ENCODE results near the gene EIF4E2.

EIF4E2 gene

GRCh38 chr2:232537079-232537478, 13.4 kb upstream of the EIF4E2 start:
- Histone ChIP-seq H3K9ac (ENCODE audit: low read length in 5 of 5) (no peak overlapping the region), H3K36me3 (ENCODE audit: control insufficient read depth in 5 of 5, insufficient read depth in 5 of 5, low read length in 5 of 5) (no peaks in the 10 kb centered on the region), H3K27ac (ENCODE audit: low read depth, low read length) (no peak overlapping the region), H3K27me3 (ENCODE audit: control insufficient read depth in 5 of 5, insufficient read depth in 4 of 5, low read length in 5 of 5) (peaks cover 6 to 48% (median 32%) of the 10 kb centered on the region in 5 donors), H3K9me3 (ENCODE audit: control insufficient read depth in 5 of 5, low read length in 5 of 5) (peaks cover 4 to 8% (median 7%) of the 10 kb centered on the region in 5 donors), H3K4me1 (ENCODE audit: control insufficient read depth in 5 of 5, insufficient read depth in 5 of 5, low read length in 5 of 5) (no peaks in the 10 kb centered on the region), H3K4me3 (ENCODE audit: low read depth in 1 of 5, low read length in 5 of 5) (no peak overlapping the region)

GRCh38 chr2:232537499-232537898, 13.0 kb upstream of the EIF4E2 start:
- Histone ChIP-seq H3K4me1 (ENCODE audit: control insufficient read depth in 5 of 5, insufficient read depth in 5 of 5, low read length in 5 of 5) (no peaks in the 10 kb centered on the region), H3K4me3 (ENCODE audit: low read depth in 1 of 5, low read length in 5 of 5) (no peak overlapping the region), H3K9ac (ENCODE audit: low read length in 5 of 5) (no peak overlapping the region), H3K36me3 (ENCODE audit: control insufficient read depth in 5 of 5, insufficient read depth in 5 of 5, low read length in 5 of 5) (no peaks in the 10 kb centered on the region), H3K9me3 (ENCODE audit: control insufficient read depth in 5 of 5, low read length in 5 of 5) (peaks cover 4 to 8% (median 7%) of the 10 kb centered on the region in 5 donors), H3K27ac (ENCODE audit: low read depth, low read length) (no peak overlapping the region), H3K27me3 (ENCODE audit: control insufficient read depth in 5 of 5, insufficient read depth in 4 of 5, low read length in 5 of 5) (peaks cover 6 to 48% (median 32%) of the 10 kb centered on the region in 5 donors)

DNA sequence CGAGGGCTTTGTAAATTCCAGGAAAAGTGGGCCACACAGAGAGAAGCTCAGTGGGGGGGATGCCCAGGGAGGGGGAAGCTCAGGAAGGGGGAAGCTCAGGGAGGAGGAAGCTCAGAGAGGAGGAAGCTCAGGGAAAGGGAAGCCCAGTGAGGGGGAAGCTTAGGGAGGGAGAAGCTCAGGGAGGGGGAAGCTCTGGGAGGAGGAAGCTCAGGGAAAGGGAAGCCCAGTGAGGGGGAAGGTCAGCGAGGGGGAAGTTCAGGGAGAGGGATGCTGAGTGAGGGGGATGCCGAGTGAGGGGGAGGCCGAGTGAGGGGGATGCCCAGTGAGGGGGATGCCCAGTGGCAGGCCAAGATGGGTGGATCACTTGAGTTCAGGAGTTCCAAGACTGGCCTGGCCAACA, 11.8 kb upstream of the EIF4E2 start:
- Histone ChIP-seq H3K4me1 (ENCODE audit: control insufficient read depth in 5 of 5, insufficient read depth in 5 of 5, low read length in 5 of 5) (no peaks in the 10 kb centered on the region), H3K36me3 (ENCODE audit: control insufficient read depth in 5 of 5, insufficient read depth in 5 of 5, low read length in 5 of 5) (no peaks in the 10 kb centered on the region), H3K9me3 (ENCODE audit: control insufficient read depth in 5 of 5, low read length in 5 of 5) (peaks cover 4 to 8% (median 7%) of the 10 kb centered on the region in 5 donors), H3K27ac (ENCODE audit: low read depth, low read length) (no peak overlapping the region), H3K27me3 (ENCODE audit: control insufficient read depth in 5 of 5, insufficient read depth in 4 of 5, low read length in 5 of 5) (peaks cover 6 to 48% (median 32%) of the 10 kb centered on the region in 5 donors), H3K9ac (ENCODE audit: low read length in 5 of 5) (no peak overlapping the region), H3K4me3 (ENCODE audit: low read depth in 1 of 5, low read length in 5 of 5) (no peak overlapping the region)

- H3K27ac ChIP-seq (ENCODE audit: low read depth, low read length) = no peak within 1 kb of the TSS
- H3K4me1 ChIP-seq (ENCODE audit: control insufficient read depth in 5 of 5, insufficient read depth in 5 of 5, low read length in 5 of 5) = no peaks in the 10 kb centered on the region
- H3K27me3 ChIP-seq (ENCODE audit: control insufficient read depth in 5 of 5, insufficient read depth in 4 of 5, low read length in 5 of 5) = peaks cover 6 to 48% (median 30%) of the 10 kb centered on the region in 5 donors
- no peak within 1 kb of the TSS for H3K9ac ChIP-seq (ENCODE audit: low read length in 5 of 5)
- peaks cover 4 to 8% (median 7%) of the 10 kb centered on the region in 5 donors for H3K9me3 ChIP-seq (ENCODE audit: control insufficient read depth in 5 of 5, low read length in 5 of 5)
- H3K4me3 ChIP-seq (ENCODE audit: low read depth in 1 of 5, low read length in 5 of 5) = no peak within 1 kb of the TSS
- H3K36me3 ChIP-seq (ENCODE audit: control insufficient read depth in 5 of 5, insufficient read depth in 5 of 5, low read length in 5 of 5) = no peaks in the 10 kb centered on the region
Measured at GRCh38 chr2:232539298-232540231, 10.9 kb upstream of the EIF4E2 start, which contains the start of gene CHRNG. CHRNG (plus strand) TSS chr2:232539692; CDS start chr2:232539748, 56 bp downstream.

GRCh38 chr2:232540441-232541041, 9.9 kb upstream of the EIF4E2 start:
- Histone ChIP-seq H3K27me3 (ENCODE audit: control insufficient read depth in 5 of 5, insufficient read depth in 4 of 5, low read length in 5 of 5) (peaks cover 6 to 45% (median 30%) of the 10 kb centered on the region in 5 donors), H3K9ac (ENCODE audit: low read length in 5 of 5) (no peak overlapping the region)

DNA sequence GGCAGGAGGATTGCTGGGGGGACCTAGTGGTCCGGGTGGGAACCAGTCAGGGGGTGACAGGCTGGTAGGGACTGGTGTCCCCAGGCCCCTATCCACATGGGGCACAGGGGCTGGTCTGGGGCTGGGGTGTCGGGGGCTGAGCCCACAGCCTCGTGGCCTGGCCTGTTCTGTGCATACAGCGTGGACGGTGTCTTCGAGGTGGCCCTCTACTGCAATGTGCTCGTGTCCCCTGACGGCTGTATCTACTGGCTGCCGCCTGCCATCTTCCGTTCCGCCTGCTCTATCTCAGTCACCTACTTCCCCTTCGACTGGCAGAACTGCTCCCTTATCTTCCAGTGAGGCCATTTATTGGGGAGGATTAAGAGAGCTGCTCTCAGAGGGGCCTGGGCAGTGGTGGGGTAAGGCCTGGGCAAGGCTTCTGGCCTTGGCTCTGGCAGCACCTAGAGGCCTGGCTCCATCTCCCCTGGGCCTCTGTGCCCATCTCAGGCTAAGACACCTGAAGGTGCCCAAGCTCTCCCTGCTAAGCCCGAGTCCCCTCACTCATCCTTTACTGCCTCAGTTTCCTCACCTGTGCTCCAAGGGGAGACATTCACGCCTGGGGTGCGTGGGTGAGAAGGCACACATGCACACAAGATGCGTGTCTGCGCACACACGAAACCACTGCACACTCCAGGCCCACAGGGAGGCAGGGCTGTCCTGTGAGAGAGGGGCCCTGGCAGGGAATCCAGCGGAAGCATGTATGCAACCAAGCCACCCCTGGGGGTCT, 9.1 kb upstream of the EIF4E2 start:
- peaks cover 6 to 38% (median 26%) of the 10 kb centered on the region in 5 donors for H3K27me3 ChIP-seq (ENCODE audit: control insufficient read depth in 5 of 5, insufficient read depth in 4 of 5, low read length in 5 of 5)
- no peak overlapping the region for H3K4me3 ChIP-seq (ENCODE audit: low read depth in 1 of 5, low read length in 5 of 5)
- H3K4me1 ChIP-seq (ENCODE audit: control insufficient read depth in 5 of 5, insufficient read depth in 5 of 5, low read length in 5 of 5) = no peaks in the 10 kb centered on the region
- no peak overlapping the region for H3K9ac ChIP-seq (ENCODE audit: low read length in 5 of 5)
- H3K36me3 ChIP-seq (ENCODE audit: control insufficient read depth in 5 of 5, insufficient read depth in 5 of 5, low read length in 5 of 5) = no peaks in the 10 kb centered on the region
- H3K9me3 ChIP-seq (ENCODE audit: control insufficient read depth in 5 of 5, low read length in 5 of 5) = peaks cover 1 to 4% (median 2%) of the 10 kb centered on the region in 5 donors
- no peak overlapping the region for H3K27ac ChIP-seq (ENCODE audit: low read depth, low read length)

More at GRCh38 chr2:232540441-232541041, 9.9 kb upstream of the EIF4E2 start:
- Histone ChIP-seq H3K4me1 (ENCODE audit: control insufficient read depth in 5 of 5, insufficient read depth in 5 of 5, low read length in 5 of 5) (no peaks in the 10 kb centered on the region), H3K36me3 (ENCODE audit: control insufficient read depth in 5 of 5, insufficient read depth in 5 of 5, low read length in 5 of 5) (no peaks in the 10 kb centered on the region), H3K27ac (ENCODE audit: low read depth, low read length) (no peak overlapping the region), H3K4me3 (ENCODE audit: low read depth in 1 of 5, low read length in 5 of 5) (no peak overlapping the region), H3K9me3 (ENCODE audit: control insufficient read depth in 5 of 5, low read length in 5 of 5) (peaks cover 4 to 8% (median 7%) of the 10 kb centered on the region in 5 donors)

DNA sequence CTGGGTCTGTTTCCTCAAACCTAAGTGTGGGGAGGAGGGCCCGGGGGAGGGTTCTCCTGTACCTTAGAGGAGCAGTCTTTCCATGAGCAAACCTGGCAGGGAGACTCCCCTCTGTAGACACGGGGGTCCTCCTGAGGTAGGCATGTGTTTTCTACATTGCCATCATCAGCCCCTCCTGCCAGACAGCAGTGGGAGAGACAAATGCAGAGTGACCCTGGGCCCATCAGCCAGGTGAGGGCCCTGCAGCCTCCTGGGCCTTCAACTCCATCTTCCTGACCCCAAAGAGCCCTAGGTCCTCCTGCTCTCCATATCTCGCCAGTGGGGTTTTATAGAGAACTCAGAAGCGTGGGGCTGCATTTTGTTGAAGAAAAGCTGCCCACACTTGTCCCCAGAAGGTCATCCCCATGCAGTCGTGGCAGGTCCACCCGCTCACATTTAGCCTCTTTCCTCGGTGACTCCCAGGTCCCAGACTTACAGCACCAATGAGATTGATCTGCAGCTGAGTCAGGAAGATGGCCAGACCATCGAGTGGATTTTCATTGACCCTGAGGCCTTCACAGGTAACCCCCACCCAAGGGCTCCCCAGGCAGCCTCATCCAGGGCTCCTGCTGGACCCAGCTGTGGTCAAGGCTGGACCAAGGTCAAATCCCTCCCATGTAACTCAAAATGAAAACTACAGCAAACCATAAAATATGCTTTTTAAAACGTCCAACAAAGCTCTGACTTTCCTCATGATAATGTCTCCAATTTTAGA, 8.4 kb upstream of the EIF4E2 start:
- Histone ChIP-seq H3K27me3 (ENCODE audit: control insufficient read depth in 5 of 5, insufficient read depth in 4 of 5, low read length in 5 of 5) (peaks cover 6 to 30% (median 24%) of the 10 kb centered on the region in 5 donors), H3K27ac (ENCODE audit: low read depth, low read length) (no peak overlapping the region), H3K4me3 (ENCODE audit: low read depth in 1 of 5, low read length in 5 of 5) (no peak overlapping the region), H3K9ac (ENCODE audit: low read length in 5 of 5) (no peak overlapping the region), H3K4me1 (ENCODE audit: control insufficient read depth in 5 of 5, insufficient read depth in 5 of 5, low read length in 5 of 5) (no peaks in the 10 kb centered on the region), H3K36me3 (ENCODE audit: control insufficient read depth in 5 of 5, insufficient read depth in 5 of 5, low read length in 5 of 5) (peaks cover 0 to 3% (median 0%) of the 10 kb centered on the region in 5 donors), H3K9me3 (ENCODE audit: control insufficient read depth in 5 of 5, low read length in 5 of 5) (no peaks in the 10 kb centered on the region)

GRCh38 chr2:232542715-232543467, 7.6 kb upstream of the EIF4E2 start:
- Histone ChIP-seq H3K36me3 (ENCODE audit: control insufficient read depth in 5 of 5, insufficient read depth in 5 of 5, low read length in 5 of 5) (peaks cover 0 to 3% (median 0%) of the 10 kb centered on the region in 5 donors), H3K9ac (ENCODE audit: low read length in 5 of 5) (no peak overlapping the region), H3K4me1 (ENCODE audit: control insufficient read depth in 5 of 5, insufficient read depth in 5 of 5, low read length in 5 of 5) (no peaks in the 10 kb centered on the region), H3K27ac (ENCODE audit: low read depth, low read length) (no peak overlapping the region), H3K27me3 (ENCODE audit: control insufficient read depth in 5 of 5, insufficient read depth in 4 of 5, low read length in 5 of 5) (peaks cover 6 to 25% (median 24%) of the 10 kb centered on the region in 5 donors), H3K9me3 (ENCODE audit: control insufficient read depth in 5 of 5, low read length in 5 of 5) (no peaks in the 10 kb centered on the region), H3K4me3 (ENCODE audit: low read depth in 1 of 5, low read length in 5 of 5) (no peak overlapping the region)

DNA sequence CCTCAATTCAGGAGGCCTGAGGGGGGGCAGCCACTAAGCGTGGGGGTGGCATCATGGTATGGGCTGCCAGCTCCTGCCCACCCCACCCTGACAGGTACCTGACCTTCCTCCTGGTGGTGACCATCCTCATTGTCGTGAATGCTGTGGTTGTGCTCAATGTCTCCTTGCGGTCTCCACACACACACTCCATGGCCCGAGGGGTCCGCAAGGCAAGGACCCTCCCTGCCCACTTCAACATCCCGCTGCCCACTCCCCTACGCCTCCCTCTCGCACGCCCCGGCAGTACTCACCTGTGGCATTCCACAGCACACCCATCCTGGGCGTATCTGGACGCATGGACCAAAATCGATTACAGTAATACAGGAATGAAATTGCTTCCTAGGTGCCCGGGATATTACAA, 7.0 kb upstream of the EIF4E2 start:
- peaks cover 6 to 22% (median 21%) of the 10 kb centered on the region in 5 donors for H3K27me3 ChIP-seq (ENCODE audit: control insufficient read depth in 5 of 5, insufficient read depth in 4 of 5, low read length in 5 of 5)
- no peak overlapping the region for H3K9ac ChIP-seq (ENCODE audit: low read length in 5 of 5)
- no peak overlapping the region for H3K4me3 ChIP-seq (ENCODE audit: low read depth in 1 of 5, low read length in 5 of 5)
- H3K27ac ChIP-seq (ENCODE audit: low read depth, low read length) = no peak overlapping the region
- H3K36me3 ChIP-seq (ENCODE audit: control insufficient read depth in 5 of 5, insufficient read depth in 5 of 5, low read length in 5 of 5) = peaks cover 0 to 3% (median 0%) of the 10 kb centered on the region in 5 donors
- H3K9me3 ChIP-seq (ENCODE audit: control insufficient read depth in 5 of 5, low read length in 5 of 5) = no peaks in the 10 kb centered on the region
- no peaks in the 10 kb centered on the region for H3K4me1 ChIP-seq (ENCODE audit: control insufficient read depth in 5 of 5, insufficient read depth in 5 of 5, low read length in 5 of 5)
